Colon (tissue), 2 donors: Measurements from ENCODE around the gene CALU.

ENCODE experiments used
- FAIRE-seq: peaks from 2 replicates; lab custom pipeline; 2012; peaks lifted over from hg19 to GRCh38; lab: Jason Lieb, UNC
- donor health status: control.
- donor health status: control.

CALU gene

DNA sequence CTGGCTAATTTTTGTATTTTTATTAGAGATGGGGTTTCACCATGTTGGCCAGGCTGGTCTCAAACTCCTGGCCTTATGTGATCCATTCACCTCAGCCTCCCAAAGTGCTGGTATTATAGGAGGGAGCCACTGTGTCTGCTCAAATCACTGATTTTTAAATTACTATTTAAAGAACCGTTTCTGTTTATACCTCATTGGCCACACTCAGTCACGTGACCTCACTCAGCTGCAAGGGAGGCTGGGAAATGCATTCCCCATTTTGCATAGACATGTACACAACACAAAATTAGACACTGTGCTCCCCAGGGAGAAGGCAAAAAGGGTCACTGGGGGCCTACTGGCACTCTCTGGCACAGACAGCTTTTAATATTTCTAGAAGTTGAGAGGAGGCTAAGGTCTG lies 13.6 kb upstream of the CALU start:
- FAIRE-seq, result no peak

GRCh38 chr7:128726059-128726736 lies 13.0 kb upstream of the CALU start:
- no peak for FAIRE-seq

DNA sequence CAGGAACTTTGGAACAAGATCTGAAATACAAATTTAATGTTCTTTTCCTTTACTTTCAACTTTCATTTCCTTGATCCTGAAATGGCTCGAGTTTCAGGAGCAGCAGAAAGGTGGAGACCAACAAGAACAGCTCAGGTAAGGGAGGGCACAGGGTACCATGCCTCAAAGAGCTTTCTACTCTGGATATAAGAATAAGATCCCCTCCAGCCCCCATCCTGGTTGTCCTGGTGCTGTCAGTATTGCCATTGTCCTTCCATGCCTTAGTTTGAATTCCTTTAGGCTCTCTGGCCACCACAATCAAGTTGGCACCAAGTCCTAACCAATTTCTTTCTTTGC lies 12.5 kb upstream of the CALU start:
- no peak for FAIRE-seq

DNA sequence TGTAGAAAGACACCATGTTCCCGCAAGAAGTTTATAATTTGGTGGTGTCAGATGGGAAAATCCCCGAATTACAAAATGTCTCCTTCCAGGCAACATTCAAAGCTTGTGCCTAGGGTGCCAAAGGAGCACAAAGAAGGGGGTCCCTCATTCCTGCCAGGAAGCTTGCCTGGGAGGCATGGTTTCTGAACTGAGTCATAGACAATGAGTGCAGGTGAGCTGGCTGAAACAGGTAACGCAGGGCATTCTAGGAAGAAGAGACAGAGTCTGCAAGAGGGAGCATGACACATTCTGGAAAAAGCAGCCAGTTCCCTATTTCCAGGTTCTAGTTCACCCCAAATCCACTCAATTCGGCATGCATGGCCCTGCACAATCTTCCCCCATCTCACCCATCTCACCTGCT lies 11.9 kb upstream of the CALU start:
- no peak for FAIRE-seq

- FAIRE-seq, result no peak
These were observed 10.6 kb upstream of the CALU start for GRCh38 chr7:128728598-128728997.

- no peak for FAIRE-seq
These were observed 9.7 kb upstream of the CALU start for GRCh38 chr7:128729494-128729893.

GRCh38 chr7:128731184-128731583 lies 8.0 kb upstream of the CALU start:
- no peak for FAIRE-seq

DNA sequence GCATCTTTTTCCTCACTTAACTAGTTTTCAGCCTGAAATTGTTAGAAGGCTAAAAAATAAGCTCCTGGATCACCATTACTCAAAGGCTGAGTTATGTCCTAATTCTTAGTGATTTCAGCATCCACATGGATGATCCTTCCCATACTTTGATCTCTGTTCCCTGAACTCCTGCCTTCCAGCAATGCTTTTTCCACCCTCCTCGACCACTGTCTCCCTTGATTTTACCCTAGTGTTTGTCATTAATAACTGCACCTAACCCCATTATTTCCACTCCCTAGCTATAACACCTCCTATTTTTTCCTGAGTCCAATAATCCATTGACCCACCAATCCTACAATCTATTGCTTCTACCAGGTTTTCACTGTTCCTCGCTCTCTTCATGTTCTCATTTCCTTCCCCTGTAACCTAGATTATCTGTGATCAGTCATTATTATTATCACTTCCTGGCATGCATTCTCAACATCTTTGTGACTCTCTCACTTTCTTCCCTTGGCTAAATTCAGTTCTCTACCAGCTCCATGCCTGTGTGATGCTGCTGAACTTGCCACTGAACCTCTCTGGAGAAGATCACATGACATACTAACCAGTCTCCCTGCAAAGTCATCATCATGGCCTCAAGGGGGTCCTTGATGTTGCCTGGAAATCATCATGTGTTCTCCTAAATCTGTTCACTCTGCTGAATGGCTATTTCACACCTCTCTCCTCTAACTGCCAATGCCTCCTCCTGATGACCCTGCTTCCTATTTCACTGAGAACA lies 6.5 kb upstream of the CALU start:
- no peak for FAIRE-seq

GRCh38 chr7:128733278-128733645 lies 5.9 kb upstream of the CALU start:
- FAIRE-seq, result no peak

DNA sequence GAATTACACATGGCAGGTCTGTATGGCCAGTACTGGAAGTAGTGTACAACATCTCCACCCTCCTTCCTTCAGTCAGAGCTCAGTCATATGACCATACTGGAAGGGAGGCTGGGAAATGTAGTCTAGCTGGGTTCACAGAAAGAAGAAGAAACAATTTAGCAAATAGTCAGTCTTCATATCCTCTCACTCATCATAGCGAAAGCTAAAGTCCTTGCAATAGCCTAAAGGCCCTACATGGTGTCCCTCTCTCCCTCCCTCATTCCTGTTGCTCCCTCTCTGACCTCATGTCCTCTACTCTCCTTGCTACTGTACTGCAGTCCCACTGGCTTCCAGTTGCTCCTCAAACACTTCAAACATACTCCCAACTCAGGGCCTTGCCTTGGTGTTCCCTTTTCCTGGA lies 4.3 kb upstream of the CALU start:
- FAIRE-seq, result no peak

GRCh38 chr7:128735436-128735835 lies 3.7 kb upstream of the CALU start:
- FAIRE-seq, result no peak

- no peak for FAIRE-seq
These were observed 1.7 kb upstream of the CALU start for GRCh38 chr7:128737441-128737840.

DNA sequence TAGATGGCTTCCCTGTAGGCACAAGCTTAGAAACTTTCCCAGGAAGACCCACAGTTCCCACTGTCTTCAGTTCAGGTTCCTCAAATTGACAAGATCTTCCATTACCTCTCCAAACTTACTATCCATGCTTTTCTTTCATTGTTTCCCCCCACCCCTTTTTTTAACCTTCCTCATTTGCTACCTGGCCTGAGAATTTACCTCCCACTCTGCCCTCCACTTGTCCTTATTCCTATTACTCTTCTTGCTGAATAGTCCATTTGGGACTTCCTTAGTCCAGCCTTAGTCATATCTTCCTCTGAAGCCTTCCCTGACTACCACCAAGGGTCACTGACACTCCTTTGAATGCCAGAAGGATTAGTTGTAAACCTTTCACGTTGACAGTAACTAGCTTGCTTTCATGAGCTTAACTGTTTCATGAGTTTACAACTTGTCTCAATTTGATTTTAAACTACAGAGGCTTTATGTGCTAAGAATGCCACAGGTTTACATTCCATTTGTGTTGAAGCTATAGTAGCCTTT lies 1.2 kb upstream of the CALU start:
- no peak for FAIRE-seq

DNA sequence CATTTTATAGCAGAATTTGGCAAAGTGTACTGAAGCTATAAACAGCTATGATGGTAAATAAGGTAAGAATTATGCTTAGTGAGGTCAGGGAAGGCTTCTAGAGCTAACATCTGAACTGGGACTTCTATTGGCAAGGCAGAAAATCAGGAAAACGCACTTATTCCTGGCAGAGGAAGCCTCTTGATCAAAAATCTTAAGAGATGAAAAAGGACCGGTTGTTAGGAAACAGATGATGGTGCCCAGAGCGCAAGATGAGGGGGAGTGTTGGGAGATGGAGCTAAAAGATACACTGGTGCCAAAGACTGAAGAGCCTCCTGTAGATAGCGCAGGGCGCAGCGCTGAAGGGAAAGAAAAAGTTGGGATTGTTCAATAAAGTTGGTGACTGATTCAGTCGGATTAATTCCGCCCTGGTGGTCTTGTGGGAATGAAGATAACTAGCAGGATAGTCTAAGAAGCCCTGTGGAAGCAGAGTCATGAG lies 550 bp upstream of the CALU start:
- FAIRE-seq, result no peak

DNA sequence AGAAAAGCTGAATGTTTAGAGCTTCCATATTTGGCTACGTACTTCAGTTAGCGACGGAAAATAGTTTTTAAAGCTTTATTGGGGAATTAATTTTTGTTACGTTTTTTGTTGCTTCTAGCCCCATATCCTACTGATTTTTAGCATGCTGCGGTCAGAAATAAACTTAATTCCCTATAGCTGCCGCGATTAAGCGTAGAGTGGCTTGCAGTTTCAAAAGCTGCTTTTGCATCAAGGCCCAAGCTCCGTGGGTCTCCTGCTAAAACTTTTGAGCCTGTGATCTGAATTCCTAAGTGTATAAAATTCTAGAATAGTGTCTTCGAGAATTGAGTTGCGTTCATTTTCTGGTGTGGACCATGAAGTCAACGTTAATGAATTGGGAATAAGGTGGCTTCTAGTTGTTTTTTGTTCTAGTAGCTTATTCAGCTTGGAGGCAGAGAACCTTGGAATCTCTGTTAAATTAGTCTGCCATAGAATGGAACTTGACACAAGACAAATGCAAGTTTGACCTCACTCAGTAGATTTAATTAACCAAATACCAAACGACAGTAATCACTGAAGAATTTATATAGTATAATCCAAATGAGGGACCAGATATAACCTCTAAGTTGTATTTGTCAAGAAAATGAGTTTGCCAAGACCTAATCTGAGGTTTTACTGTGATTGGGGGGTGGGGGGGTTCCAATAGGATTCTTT lies 977 bp downstream of the CALU start:
- no peak for FAIRE-seq

DNA sequence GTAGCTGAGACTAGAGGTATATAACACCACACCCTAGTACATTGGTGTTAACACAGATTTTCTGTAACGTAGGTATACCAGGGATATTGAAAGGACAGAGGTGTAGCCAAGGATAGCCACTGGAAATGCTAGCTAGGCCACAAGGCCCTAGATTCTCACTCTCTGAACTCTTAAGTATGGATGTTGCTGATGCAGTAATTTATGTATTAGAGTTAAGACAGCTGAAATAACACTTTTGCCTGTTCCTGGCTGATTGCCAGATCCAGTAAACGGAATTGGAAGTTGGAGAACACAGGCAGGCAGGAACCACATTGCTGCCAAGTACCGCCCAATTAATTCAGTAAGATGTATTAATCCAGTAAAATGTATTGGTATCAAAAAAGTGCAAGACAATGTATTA lies 1.8 kb downstream of the CALU start:
- no peak for FAIRE-seq

GRCh38 chr7:128741491-128741890 lies 2.3 kb downstream of the CALU start:
- FAIRE-seq, result no peak

- no peak for FAIRE-seq
These were observed 3.0 kb downstream of the CALU start for GRCh38 chr7:128742206-128742605.

DNA sequence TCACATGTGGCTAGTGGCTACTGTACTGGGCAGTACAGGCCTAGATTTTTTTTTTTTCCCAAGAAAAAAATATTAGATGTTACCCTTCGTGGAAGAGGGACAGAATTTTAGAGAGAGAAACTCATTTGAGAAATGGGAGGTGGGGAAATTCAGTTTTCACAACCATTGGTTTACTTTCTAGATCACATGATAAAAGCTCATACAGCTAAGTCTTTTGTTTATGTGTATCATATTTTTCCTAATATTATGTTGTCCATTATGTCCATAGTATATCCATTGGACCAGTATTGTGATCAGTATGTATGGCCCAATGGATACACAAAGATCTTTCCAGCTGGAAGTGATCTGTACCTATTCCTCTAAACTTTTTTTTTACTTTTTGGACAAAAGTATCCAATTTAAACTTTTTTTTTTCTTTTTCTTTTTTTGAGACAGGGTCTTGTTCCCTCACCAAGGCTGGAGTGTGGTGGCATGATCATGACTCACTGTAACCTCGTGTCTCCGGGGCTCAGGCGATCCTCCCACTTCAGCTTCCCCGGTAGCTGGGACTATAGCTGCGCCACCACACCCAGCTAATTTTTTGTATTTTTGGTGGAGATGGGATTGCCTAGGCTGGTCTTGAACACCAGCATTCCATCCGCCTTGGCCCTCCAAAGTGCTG lies 4.1 kb downstream of the CALU start:
- no peak for FAIRE-seq

DNA sequence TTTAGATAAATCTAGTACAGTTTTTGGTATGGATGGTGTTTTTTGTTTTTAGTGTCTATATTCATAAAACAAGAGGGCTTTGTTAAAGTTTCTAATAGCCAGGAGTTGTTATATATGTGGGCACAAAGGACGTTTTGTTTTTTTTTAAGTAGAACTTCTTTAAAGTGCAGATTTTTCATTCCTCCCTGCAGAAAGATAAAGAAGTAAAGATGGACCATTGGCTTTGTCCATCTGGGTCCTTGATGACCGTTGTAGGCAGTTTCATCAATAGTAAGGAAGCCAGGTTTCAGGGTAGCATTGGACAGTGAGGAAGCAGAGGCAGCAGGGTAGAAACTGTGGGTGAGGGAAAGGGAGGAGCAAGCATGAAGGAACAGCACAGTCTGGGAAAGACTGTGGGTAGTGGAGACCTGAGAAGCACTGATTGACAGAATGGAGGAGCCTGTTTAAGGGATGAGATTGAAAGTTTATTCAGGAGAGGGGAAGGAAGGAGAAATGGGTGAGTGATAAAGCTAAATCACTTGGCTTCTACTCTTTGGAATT lies 5.3 kb downstream of the CALU start:
- no peak for FAIRE-seq

GRCh38 chr7:128745706-128746105 lies 6.5 kb downstream of the CALU start:
- no peak for FAIRE-seq

GRCh38 chr7:128747327-128748079 lies 8.3 kb downstream of the CALU start:
- FAIRE-seq, result no peak
